Neural cell (in vitro differentiated cells): ENCODE results near the gene KLHL17. TPM values are rescaled to one million over a fixed set of nuclear protein-coding genes. Genes with fewer than 3 reads are reported as not detected.

ENCODE experiments used
- H2AFZ ChIP-seq: fragments of 200-600, 300-800 bp; sonication (generic), shearing (Covaris generic); 2 replicates; pipeline ENCODE4 v1.6.0; 2014; ENCODE audit warnings: low read depth, mild to moderate bottlenecking, antibody characterized with exemption, low read length, moderate library complexity
- H3F3A ChIP-seq: fragments of 200-600 bp; shearing (Covaris generic); 2 replicates; pipeline ENCODE4 v1.6.1; 2016; ENCODE audit warnings: mild to moderate bottlenecking, moderate library complexity, mixed read lengths, antibody characterized with exemption, low read length; ENCODE audit not compliant: insufficient read depth, poor library complexity, severe bottlenecking
- H3K27ac ChIP-seq: fragments of 200-600, 300-800 bp; sonication (generic), shearing (Covaris generic); 2 replicates; pipeline ENCODE4 v1.5.1; 2014; ENCODE audit warnings: mild to moderate bottlenecking, low read length, moderate library complexity
- H3K27me3 ChIP-seq: fragments of 300-800, 200-600 bp; sonication (generic), shearing (Covaris generic); 2 replicates; pipeline ENCODE4 v1.6.0; 2014; ENCODE audit warnings: mild to moderate bottlenecking, low read depth, low read length, moderate library complexity; ENCODE audit not compliant: insufficient read depth
- H3K36me3 ChIP-seq: fragments of 300-800, 200-600 bp; sonication (generic), shearing (Covaris generic); 2 replicates; pipeline ENCODE4 v1.5.1; 2014; ENCODE audit warnings: mild to moderate bottlenecking, antibody characterized with exemption, low read length, moderate library complexity; ENCODE audit not compliant: insufficient read depth
- H3K4me2 ChIP-seq: fragments of 300-800, 200-600 bp; sonication (generic), shearing (Covaris generic); 2 replicates; pipeline ENCODE4 v1.6.0; 2014; ENCODE audit warnings: mild to moderate bottlenecking, low read length
- H3K4me3 ChIP-seq: fragments of 300-800, 200-600 bp; sonication (generic), shearing (Covaris generic); 2 replicates; pipeline ENCODE4 v1.5.1; 2014; ENCODE audit warnings: mild to moderate bottlenecking, low read length, moderate library complexity
- H3K79me2 ChIP-seq: fragments of 200-600 bp; shearing (Covaris generic); replicated peaks from 2 replicates; pipeline ENCODE4 v1.6.0; 2014; ENCODE audit warnings: mild to moderate bottlenecking, low read length, moderate library complexity; ENCODE audit not compliant: insufficient read depth
- H3K9ac ChIP-seq: fragments of 300-800, 200-600 bp; sonication (generic), shearing (Covaris generic); 2 replicates; pipeline ENCODE4 v1.6.1; 2016; ENCODE audit warnings: mild to moderate bottlenecking, low read length, mixed read lengths
- H3K9me2 ChIP-seq: fragments of 200-600 bp; shearing (Covaris generic); 2 replicates; pipeline ENCODE4 v1.6.1; 2016; ENCODE audit warnings: mild to moderate bottlenecking, low read length, mixed read lengths; ENCODE audit not compliant: insufficient read depth
- H3K9me3 ChIP-seq: fragments of 200-600, 300-800 bp; sonication (generic), shearing (Covaris generic); 2 replicates; pipeline ENCODE4 v1.6.1; 2016; ENCODE audit warnings: mild to moderate bottlenecking, mixed run types, low read length, moderate library complexity, mixed read lengths
- H4K20me1 ChIP-seq: fragments of 200-600 bp; shearing (Covaris generic); 2 replicates; pipeline ENCODE4 v1.6.1; 2016; ENCODE audit warnings: mild to moderate bottlenecking, mixed run types; ENCODE audit not compliant: insufficient read depth
- EP300 ChIP-seq: fragments of 450-650 bp; conservative IDR thresholded peaks from 2 replicates; pipeline ENCODE4 v1.6.1; 2014; ENCODE audit warnings: antibody characterized with exemption, mild to moderate bottlenecking, moderate library complexity; ENCODE audit not compliant: poor library complexity, severe bottlenecking
- EZH2 ChIP-seq: fragments of 200-600, 300-800 bp; shearing (Covaris generic), sonication (generic); IDR thresholded peaks from 2 replicates; pipeline ENCODE4 v1.6.1; 2014; ENCODE audit warnings: antibody characterized with exemption, low read length, borderline replicate concordance, mild to moderate bottlenecking; ENCODE audit not compliant: insufficient read depth, poor library complexity, severe bottlenecking
- MXI1 ChIP-seq: fragments of 450-650 bp; conservative IDR thresholded peaks from 2 replicates; pipeline ENCODE4 v1.6.1; 2014; ENCODE audit warnings: antibody characterized with exemption, mild to moderate bottlenecking; ENCODE audit not compliant: poor library complexity, severe bottlenecking
- POLR2AphosphoS5 ChIP-seq: IDR thresholded peaks from 2 replicates; pipeline ENCODE4 v1.6.1; 2012
- RAD21 ChIP-seq: fragments of 450-650 bp; conservative IDR thresholded peaks from 2 replicates; pipeline ENCODE4 v1.6.1; 2014; ENCODE audit warnings: antibody characterized with exemption, mild to moderate bottlenecking, moderate library complexity
- SMC3 ChIP-seq: fragments of 450-650 bp; conservative IDR thresholded peaks from 2 replicates; pipeline ENCODE4 v1.6.1; 2014; ENCODE audit warnings: antibody characterized with exemption, mild to moderate bottlenecking, moderate library complexity; ENCODE audit not compliant: poor library complexity
- TAF1 ChIP-seq: IDR thresholded peaks from 2 replicates; pipeline ENCODE4 v1.6.1; 2012; ENCODE audit warnings: low read depth
- polyA plus RNA-seq: library from polyadenylated mRNA; depleted of rRNA; stranded (reverse); fragments of >200 nt; gene quantifications from 2 replicates; pipeline ENCODE4 v1.2.3, GENCODE V29; 2014
- TF ChIP-seq, protein P1 (sequence below): IDR thresholded peaks from 2 replicates; pipeline ENCODE4 v1.6.1; 2012; ENCODE audit warnings: borderline replicate concordance

Gene KLHL17
- polyA plus RNA-seq, 1 donor from 2014 or later: 52.3 TPM

DNA sequence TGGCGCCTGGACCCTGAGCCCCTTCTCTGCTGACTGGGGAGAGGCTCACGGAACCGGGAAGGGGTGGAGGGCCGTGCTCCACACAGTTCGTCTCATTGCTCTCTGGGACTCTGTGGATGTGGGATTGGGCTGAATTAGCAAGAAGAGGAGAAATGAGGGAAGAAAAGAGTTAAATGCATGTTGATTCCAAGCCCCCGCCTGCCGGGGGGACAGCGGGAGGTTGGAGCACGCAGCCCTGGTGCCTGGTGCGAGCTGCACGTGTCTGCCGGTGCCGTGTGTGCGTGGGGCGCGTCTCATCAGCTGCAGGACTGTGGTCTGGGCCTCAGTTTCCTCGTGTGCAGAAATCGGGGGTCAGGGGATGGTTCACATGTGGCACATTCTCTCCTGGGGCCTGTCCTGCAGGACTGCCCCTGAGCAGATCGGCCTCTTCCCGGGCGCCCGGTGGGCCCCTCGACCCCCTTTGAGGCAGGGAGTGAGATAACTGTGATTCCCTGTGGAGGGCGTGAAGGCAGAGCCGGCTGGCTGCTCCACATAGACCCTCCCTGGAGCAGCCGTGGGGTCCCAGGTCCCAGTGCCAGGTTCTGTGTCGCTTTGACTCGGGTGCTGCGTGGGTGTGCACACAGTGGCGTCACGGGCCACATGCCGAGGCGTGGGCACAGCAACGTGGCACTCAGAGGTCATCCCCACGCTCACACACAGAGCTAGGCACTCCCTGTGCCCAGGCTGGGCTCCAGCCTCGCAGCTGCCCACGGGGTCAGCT lies 25.2 kb upstream of the KLHL17 start:
- Histone ChIP-seq H4K20me1 (no peaks in the 10 kb centered on the region), H2AFZ (no peak overlapping the region), H3K4me2 (no peak overlapping the region), H3K79me2 (no peaks in the 10 kb centered on the region), H3K4me3 (peak overlapping the region; percentile 34), H3K9me2 (no peaks in the 10 kb centered on the region), H3K27me3 (peaks cover 46% of the 10 kb centered on the region), H3K27ac (no peak overlapping the region), H3K9ac (peak overlapping the region; percentile 26), H3F3A (no peaks in the 10 kb centered on the region), H3K36me3 (no peaks in the 10 kb centered on the region), H3K9me3 (no peaks in the 10 kb centered on the region)
- TF ChIP-seq, protein P1, sequence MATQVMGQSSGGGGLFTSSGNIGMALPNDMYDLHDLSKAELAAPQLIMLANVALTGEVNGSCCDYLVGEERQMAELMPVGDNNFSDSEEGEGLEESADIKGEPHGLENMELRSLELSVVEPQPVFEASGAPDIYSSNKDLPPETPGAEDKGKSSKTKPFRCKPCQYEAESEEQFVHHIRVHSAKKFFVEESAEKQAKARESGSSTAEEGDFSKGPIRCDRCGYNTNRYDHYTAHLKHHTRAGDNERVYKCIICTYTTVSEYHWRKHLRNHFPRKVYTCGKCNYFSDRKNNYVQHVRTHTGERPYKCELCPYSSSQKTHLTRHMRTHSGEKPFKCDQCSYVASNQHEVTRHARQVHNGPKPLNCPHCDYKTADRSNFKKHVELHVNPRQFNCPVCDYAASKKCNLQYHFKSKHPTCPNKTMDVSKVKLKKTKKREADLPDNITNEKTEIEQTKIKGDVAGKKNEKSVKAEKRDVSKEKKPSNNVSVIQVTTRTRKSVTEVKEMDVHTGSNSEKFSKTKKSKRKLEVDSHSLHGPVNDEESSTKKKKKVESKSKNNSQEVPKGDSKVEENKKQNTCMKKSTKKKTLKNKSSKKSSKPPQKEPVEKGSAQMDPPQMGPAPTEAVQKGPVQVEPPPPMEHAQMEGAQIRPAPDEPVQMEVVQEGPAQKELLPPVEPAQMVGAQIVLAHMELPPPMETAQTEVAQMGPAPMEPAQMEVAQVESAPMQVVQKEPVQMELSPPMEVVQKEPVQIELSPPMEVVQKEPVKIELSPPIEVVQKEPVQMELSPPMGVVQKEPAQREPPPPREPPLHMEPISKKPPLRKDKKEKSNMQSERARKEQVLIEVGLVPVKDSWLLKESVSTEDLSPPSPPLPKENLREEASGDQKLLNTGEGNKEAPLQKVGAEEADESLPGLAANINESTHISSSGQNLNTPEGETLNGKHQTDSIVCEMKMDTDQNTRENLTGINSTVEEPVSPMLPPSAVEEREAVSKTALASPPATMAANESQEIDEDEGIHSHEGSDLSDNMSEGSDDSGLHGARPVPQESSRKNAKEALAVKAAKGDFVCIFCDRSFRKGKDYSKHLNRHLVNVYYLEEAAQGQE: no peak
- TF ChIP-seq MXI1: peak; percentile 22

DNA sequence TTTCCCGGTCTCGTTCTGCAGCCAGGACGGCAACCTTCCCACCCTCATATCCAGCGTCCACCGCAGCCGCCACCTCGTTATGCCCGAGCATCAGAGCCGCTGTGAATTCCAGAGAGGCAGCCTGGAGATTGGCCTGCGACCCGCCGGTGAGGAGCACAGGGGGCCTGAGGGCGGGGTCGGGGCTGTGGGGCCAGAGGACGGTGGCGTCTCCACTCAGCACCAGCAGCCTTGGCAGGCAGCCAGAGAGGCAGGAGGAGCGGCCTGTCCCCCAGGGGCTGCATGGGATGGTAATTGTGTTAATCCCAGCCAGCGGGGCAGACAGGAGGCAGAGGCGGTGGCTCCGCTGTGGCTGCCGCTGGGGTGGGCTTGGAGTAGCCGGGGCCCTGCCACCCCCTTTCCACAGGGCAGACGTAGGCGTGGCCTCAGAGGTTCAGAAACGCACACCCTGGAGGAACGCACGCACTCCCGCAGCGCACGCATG lies 24.6 kb upstream of the KLHL17 start:
- H3F3A ChIP-seq: no peaks in the 10 kb centered on the region

More for the DNA sequence above, 24.6 kb upstream of the KLHL17 start:
- H4K20me1 ChIP-seq: no peaks in the 10 kb centered on the region
- peak overlapping the region; percentile 34 for H3K4me3 ChIP-seq
- H3K4me2 ChIP-seq: no peak overlapping the region
- no peak overlapping the region for H3K27ac ChIP-seq
- no peaks in the 10 kb centered on the region for H3K79me2 ChIP-seq
- H3K9me3 ChIP-seq: no peaks in the 10 kb centered on the region
- no peak overlapping the region for H2AFZ ChIP-seq
- peaks cover 52% of the 10 kb centered on the region for H3K27me3 ChIP-seq
- H3K36me3 ChIP-seq: no peaks in the 10 kb centered on the region
- TF ChIP-seq RAD21 (no peak), EZH2 (no peak), MXI1 (no peak), SMC3 (no peak), EP300 (no peak), TAF1 (no peak), POLR2AphosphoS5 (no peak)
- TF ChIP-seq, protein P1: no peak
- H3K9me2 ChIP-seq: no peaks in the 10 kb centered on the region
- peak overlapping the region; percentile 26 for H3K9ac ChIP-seq
